H1 (cell line): Measurements from ENCODE around the gene TMEM269. TPM values are rescaled to one million over a fixed set of nuclear protein-coding genes. Genes with fewer than 3 reads are reported as not detected.

Source experiments
- CTCF ChIA-PET: fragments of 300-600 bp; sonication (Branson Sonifier 250); formaldehyde crosslinking; loops from one replicate; lab custom pipeline; 2021; ENCODE audit not compliant: partially characterized antibody; lab: Charles Lee
- POLR2A ChIA-PET: fragments of 300-600 bp; sonication (Branson Sonifier 250); formaldehyde crosslinking; loops from one replicate; lab custom pipeline; 2021; ENCODE audit warnings: inconsistent platforms; ENCODE audit not compliant: partially characterized antibody; lab: Charles Lee
- DNase-seq, 2 experiments: peaks; one replicate each; pipeline versions ENCODE4 v3.0.0 to v3.0.0-alpha.2; 2010 to 2022; ENCODE audit warnings: low spot score in 2 of 2, low read depth in 1 of 2, mixed read lengths in 1 of 2
- FAIRE-seq: peaks from 2 replicates; lab custom pipeline; 2011; peaks lifted over from hg19 to GRCh38; lab: Jason Lieb, UNC
- H2AFZ ChIP-seq: 2 replicates; pipeline ENCODE4 v1.8.1; 2012; ENCODE audit warnings: low read length, inconsistent platforms
- H2AK5ac ChIP-seq: 2 replicates; pipeline ENCODE4 v1.6.1; 2013; ENCODE audit warnings: low read depth, low read length
- H2BK120ac ChIP-seq: replicated peaks from 2 replicates; pipeline ENCODE3; 2013; ENCODE audit warnings: low read depth, low read length, inconsistent platforms
- H2BK12ac ChIP-seq: 2 replicates; pipeline ENCODE4 v1.6.1; 2013; ENCODE audit warnings: low read depth, low read length
- H2BK15ac ChIP-seq: 2 replicates; pipeline ENCODE4 v1.6.1; 2013; ENCODE audit warnings: low read length
- H2BK20ac ChIP-seq: 2 replicates; pipeline ENCODE4 v1.6.1; 2013; ENCODE audit warnings: low read length
- H2BK5ac ChIP-seq: 2 replicates; pipeline ENCODE4 v1.6.1; 2013; ENCODE audit warnings: low read depth, low read length
- H3K14ac ChIP-seq: 2 replicates; pipeline ENCODE4 v1.6.1; 2013; ENCODE audit warnings: inconsistent platforms; ENCODE audit not compliant: insufficient read length
- H3K18ac ChIP-seq: 2 replicates; pipeline ENCODE4 v1.6.1; 2013; ENCODE audit warnings: low read length; ENCODE audit errors: extremely low read depth
- H3K23ac ChIP-seq: 2 replicates; pipeline ENCODE4 v1.6.1; 2013; ENCODE audit warnings: inconsistent platforms; ENCODE audit not compliant: insufficient read length
- H3K23me2 ChIP-seq: 2 replicates; pipeline ENCODE4 v1.6.1; 2013; ENCODE audit warnings: low read depth, low read length
- H3K27ac ChIP-seq: 2 replicates; pipeline ENCODE4 v1.6.1; 2011; ENCODE audit warnings: low read depth, low read length, inconsistent platforms
- H3K27me3 ChIP-seq, 4 experiments: replicated peaks in 1 of 4; 1 replicate in 1 of 4; 2 replicates in 3 of 4; pipeline versions ENCODE4 v1.6.1 to v1.8.1; 2011 to 2013; ENCODE audit warnings: low read length in 3 of 4, mild to moderate bottlenecking in 3 of 4, inconsistent platforms in 2 of 4, mixed read lengths in 2 of 4, moderate library complexity in 1 of 4; ENCODE audit not compliant: control insufficient read depth in 3 of 4, insufficient read depth in 3 of 4; ENCODE audit errors: extremely low read depth in 1 of 4
- H3K36me3 ChIP-seq, 4 experiments: 2 replicates each; pipeline versions ENCODE4 v1.6.1 to v1.8.1; 2011 to 2013; ENCODE audit warnings: mild to moderate bottlenecking in 4 of 4, low read length in 3 of 4, moderate library complexity in 2 of 4, control low read depth in 1 of 4, inconsistent platforms in 1 of 4; ENCODE audit not compliant: insufficient read depth in 4 of 4, control insufficient read depth in 2 of 4
- H3K4ac ChIP-seq: replicated peaks from 2 replicates; pipeline ENCODE3; 2013; ENCODE audit warnings: low read length, low read depth, mixed read lengths, inconsistent platforms; ENCODE audit not compliant: insufficient read length
- H3K4me1 ChIP-seq, 4 experiments: replicated peaks in 1 of 4; 1 replicate in 1 of 4; 2 replicates in 3 of 4; pipeline versions ENCODE4 v1.6.1 to v1.8.1; 2011 to 2013; ENCODE audit warnings: low read length in 3 of 4, inconsistent platforms in 2 of 4, mixed read lengths in 1 of 4; ENCODE audit not compliant: insufficient read depth in 4 of 4, control insufficient read depth in 3 of 4
- H3K4me2 ChIP-seq, 2 experiments: 2 replicates each; pipeline versions ENCODE4 v1.6.1 to v1.8.1; 2011 to 2013; ENCODE audit warnings: low read depth in 2 of 2, low read length in 2 of 2, control low read depth in 1 of 2, inconsistent platforms in 1 of 2, mild to moderate bottlenecking in 1 of 2; ENCODE audit not compliant: insufficient read depth in 1 of 2
- H3K4me3 ChIP-seq, 4 experiments: fragments of 200-600, 300-600 bp in 1 of 4; sonication (generic), shearing (Covaris generic), sonication (Bioruptor Twin) in 1 of 4; 2 replicates each; pipeline versions ENCODE4 v1.5.1 to v1.8.1; 2011 to 2016; ENCODE audit warnings: low read length in 4 of 4, low read depth in 3 of 4, control low read depth in 2 of 4, inconsistent platforms in 2 of 4, mild to moderate bottlenecking in 2 of 4, mixed read lengths in 1 of 4, moderate library complexity in 1 of 4; ENCODE audit not compliant: insufficient read depth in 2 of 4; ENCODE audit errors: extremely low read depth in 1 of 4
- H3K56ac ChIP-seq: replicated peaks from 2 replicates; pipeline ENCODE3; 2013; ENCODE audit warnings: low read depth, mild to moderate bottlenecking, mixed read lengths, low read length, inconsistent platforms; ENCODE audit not compliant: insufficient read length
- H3K79me1 ChIP-seq: 2 replicates; pipeline ENCODE4 v1.6.1; 2013; ENCODE audit warnings: low read depth, low read length, control low read depth
- H3K79me2 ChIP-seq, 2 experiments: 2 replicates each; pipeline versions ENCODE4 v1.6.1 to v1.8.1; 2012 to 2013; ENCODE audit warnings: low read length in 2 of 2, mild to moderate bottlenecking in 2 of 2, inconsistent platforms in 1 of 2; ENCODE audit not compliant: insufficient read depth in 2 of 2, control insufficient read depth in 1 of 2
- H3K9ac ChIP-seq, 4 experiments: replicated peaks in 1 of 4; 1 replicate in 1 of 4; 2 replicates in 3 of 4; pipeline versions ENCODE4 v1.6.1 to v1.8.1; 2011 to 2013; ENCODE audit warnings: low read depth in 3 of 4, low read length in 3 of 4, control low read depth in 2 of 4, mild to moderate bottlenecking in 2 of 4, moderate library complexity in 2 of 4, inconsistent platforms in 1 of 4; ENCODE audit errors: extremely low read depth in 1 of 4
- H3K9me3 ChIP-seq, 2 experiments: 2 replicates each; pipeline versions ENCODE4 v1.6.1 to v1.8.1; 2012 to 2013; ENCODE audit warnings: mild to moderate bottlenecking in 2 of 2, moderate library complexity in 2 of 2, control low read depth in 1 of 2, inconsistent platforms in 1 of 2, low read depth in 1 of 2, low read length in 1 of 2, mixed read lengths in 1 of 2; ENCODE audit not compliant: insufficient read depth in 2 of 2
- H4K20me1 ChIP-seq, 2 experiments: replicated peaks in 1 of 2; 2 replicates each; pipeline versions ENCODE3 to v1.8.1; 2011 to 2013; ENCODE audit warnings: inconsistent platforms in 2 of 2, low read length in 2 of 2, mild to moderate bottlenecking in 1 of 2; ENCODE audit not compliant: insufficient read depth in 2 of 2, control insufficient read depth in 1 of 2
- H4K5ac ChIP-seq: 2 replicates; pipeline ENCODE4 v1.6.1; 2013; ENCODE audit warnings: low read length, low read depth, mixed read lengths, inconsistent platforms; ENCODE audit not compliant: insufficient read length
- H4K8ac ChIP-seq: 2 replicates; pipeline ENCODE4 v1.8.0; 2013; ENCODE audit warnings: mild to moderate bottlenecking, moderate library complexity, low read length, inconsistent platforms; ENCODE audit not compliant: insufficient read depth; ENCODE audit errors: extremely low read depth
- H4K91ac ChIP-seq: replicated peaks from 2 replicates; pipeline ENCODE3; 2013; ENCODE audit warnings: low read length, mixed read lengths, inconsistent platforms; ENCODE audit not compliant: insufficient read length
- ATF3 ChIP-seq: IDR thresholded peaks from 2 replicates; pipeline ENCODE4 v1.6.1; 2011; ENCODE audit warnings: low read depth, mild to moderate bottlenecking, low read length; ENCODE audit not compliant: insufficient read depth
- CREB1 ChIP-seq: IDR thresholded peaks from 2 replicates; pipeline ENCODE4 v1.6.1; 2012; ENCODE audit warnings: inconsistent platforms
- GABPA ChIP-seq: IDR thresholded peaks from 2 replicates; pipeline ENCODE4 v1.6.1; 2011; ENCODE audit warnings: mild to moderate bottlenecking, low read length, moderate library complexity, borderline replicate concordance; ENCODE audit not compliant: insufficient read depth
- HDAC2 ChIP-seq, 2 experiments: fragments of 300-600 bp in 1 of 2; sonication (generic) in 1 of 2; IDR thresholded peaks; 2 replicates each; pipeline ENCODE4 v1.6.1; 2011 to 2012; ENCODE audit warnings: low read depth in 2 of 2, low read length in 2 of 2, mild to moderate bottlenecking in 2 of 2, moderate library complexity in 2 of 2, borderline replicate concordance in 1 of 2, inconsistent platforms in 1 of 2
- NANOG ChIP-seq: IDR thresholded peaks from 2 replicates; pipeline ENCODE4 v1.6.1; 2011; ENCODE audit warnings: low read length, low read depth, mild to moderate bottlenecking, inconsistent platforms; ENCODE audit not compliant: insufficient read depth, poor library complexity, severe bottlenecking
- RAD21 ChIP-seq, 2 experiments: IDR thresholded peaks in 1 of 2; conservative IDR thresholded peaks in 1 of 2; 2 replicates each; pipeline ENCODE4 v1.6.1; 2011; ENCODE audit warnings: low read depth in 2 of 2, low read length in 2 of 2, improper control_type of control experiment in 1 of 2, inconsistent platforms in 1 of 2, mild to moderate bottlenecking in 1 of 2, moderate library complexity in 1 of 2
- SIN3A ChIP-seq, 2 experiments: IDR thresholded peaks in 1 of 2; conservative IDR thresholded peaks in 1 of 2; 2 replicates each; pipeline ENCODE4 v1.6.1; 2011 to 2012; ENCODE audit warnings: low read length in 2 of 2, improper control_type of control experiment in 1 of 2, low read depth in 1 of 2, mild to moderate bottlenecking in 1 of 2
- SIRT6 ChIP-seq: IDR thresholded peaks from one replicate; pipeline ENCODE4 v1.7.1; 2012; ENCODE audit warnings: low read length, inconsistent platforms
- SP2 ChIP-seq: IDR thresholded peaks from 2 replicates; pipeline ENCODE4 v1.6.1; 2012; ENCODE audit warnings: mild to moderate bottlenecking, low read length, inconsistent platforms
- WGBS, 2 experiments: shearing (Covaris generic) in 1 of 2; methylation state at CpG; one replicate each; pipeline versions ENCODE4 v1.1.6 to v1.1.7; 2013 to 2015; ENCODE audit warnings: low lambda C conversion rate in 2 of 2, mixed read lengths in 2 of 2, inconsistent platforms in 1 of 2, low coverage in 1 of 2, missing lambda C conversion rate in 1 of 2; ENCODE audit not compliant: insufficient replicate concordance in 2 of 2, insufficient coverage in 1 of 2, insufficient read length in 1 of 2; ENCODE audit errors: extremely low coverage in 1 of 2, missing lambda C conversion rate in 1 of 2; 5-methylcytosine and 5-hydroxymethylcytosine counted together
- polyA plus RNA-seq, 7 experiments: library from polyadenylated mRNA; depleted of rRNA in 3 of 7; stranded (reverse) in 5 of 7; unstranded in 2 of 7; fragments of >200 nt in 5 of 7; fragments of 200-250 nt in 2 of 7; gene quantifications; 1 replicate in 5 of 7; 2 replicates in 1 of 7; 4 replicates in 1 of 7; pipeline versions ENCODE4 v1.2.1 to v1.2.3, GENCODE V29; 2011 to 2013; ENCODE audit warnings: missing spikeins in 2 of 7, mixed read lengths in 2 of 7
- total RNA-seq: library from RNA; stranded (reverse); fragmentation: NEBNext Ultra II Directional; extraction: Animal tissue kit (Norgen Biotek cat#: 25700); gene quantifications from 2 replicates; pipeline ENCODE4 v1.2.1, GENCODE V29; 2021

Gene TMEM269
- total and polyA plus RNA-seq, 2 of the 8 experiments (the other 6 are each of a cell fraction or from before 2014, with no cell fraction given), result 0.14 to 0.35 TPM

GRCh38 chr1:42766741-42767509, 17.9 kb upstream of the TMEM269 start, which contains the start of the genes C1orf50 and P3H1:
TSS of gene C1orf50 (plus strand) at chr1:42767249. CDS start at chr1:42767312, 63 bp downstream.
TSS of gene P3H1 (minus strand) at chr1:42767028. CDS start at chr1:42766971, 57 bp downstream.
- Histone ChIP-seq H3K4me3 (peak within 1 kb of the TSS; percentile 82 to 92 (median 84)), H3K9me3 (no peaks in the 10 kb centered on the region), H3K4ac (peak within 1 kb of the TSS; percentile 4), H3K79me1 (no peaks in the 10 kb centered on the region), H3K79me2 (peaks cover 6 to 28% of the 10 kb centered on the region in 2 experiments; a peak in 3 of 4 replicates), H2AFZ (peak within 1 kb of the TSS; percentile 67), H3K36me3 (no peaks in the 10 kb centered on the region), H3K23ac (no peak within 1 kb of the TSS), H2BK20ac (no peak within 1 kb of the TSS), H4K5ac (peak within 1 kb of the TSS; percentile 58), H3K14ac (no peak within 1 kb of the TSS), H3K18ac (peak within 1 kb of the TSS; percentile 75), H3K27me3 (no peaks in the 10 kb centered on the region), H3K4me1 (peaks cover 0 to 6% (median 3%) of the 10 kb centered on the region in 4 experiments; a peak in 5 of 7 replicates), H2BK15ac (peak within 1 kb of the TSS; percentile 95; the same call in 1 of the 2 replicates), H3K9ac (peak within 1 kb of the TSS; percentile 52 to 77 (median 59)), H3K27ac (peak within 1 kb of the TSS; percentile 17; the same call in 1 of the 2 replicates), H4K91ac (peak within 1 kb of the TSS; percentile 92), H4K20me1 (peaks cover 0 to 4% of the 10 kb centered on the region in 2 experiments), H2AK5ac (no peak within 1 kb of the TSS), H3K4me2 (peak within 1 kb of the TSS; percentile 87 to 90), H3K56ac (peak within 1 kb of the TSS; percentile 70), H3K23me2 (peaks cover 7% of the 10 kb centered on the region), H4K8ac (peak within 1 kb of the TSS; percentile 75), H2BK120ac (no peak within 1 kb of the TSS), H2BK5ac (peak within 1 kb of the TSS; percentile 87; the same call in 1 of the 2 replicates), H2BK12ac (peak within 1 kb of the TSS; percentile 90; the same call in 1 of the 2 replicates)
- WGBS, 2 experiments, result 1% methylated on average over 67 of the region's 82 CpGs; no CpG with 5 or more reads in 1 of the 2 experiments
- DNase-seq (peak; percentile 98 to 99), FAIRE-seq (no peak)
- ChIA-PET POLR2A (interaction anchor here (0.7 to 2.2 kb wide), 15 partner anchors 10 to 222 kb away, joined by 3 to 14 read pairs (median 5); partner anchors contain the start of genes CLDN19 and YBX1), CTCF (interaction anchor here (0.5 to 4.6 kb wide), 17 partner anchors 9 to 608 kb away, joined by 3 to 26 read pairs (median 4); partner anchors contain the start of gene ZNF691)
- TF ChIP-seq RAD21 (IDR thresholded peaks at IDR 0.05 in 1 of 2, conservative IDR thresholded peaks at IDR 0.05 in 1 of 2; ENCODE audit: low read depth in 2 of 2, low read length in 2 of 2) (no peak), ATF3 (no peak), CREB1 (peak; percentile 52), SP2 (no peak), NANOG (no peak), GABPA (no peak), SIN3A (conservative IDR thresholded peaks at IDR 0.05 in 1 of 2, IDR thresholded peaks at IDR 0.05 in 1 of 2; ENCODE audit: low read depth in 1 of 2, low read length in 2 of 2) (peak in 1 of 2 experiments; percentile 76; a peak in 2 of 4 replicates), SIRT6 (no peak), HDAC2 (IDR thresholded peaks at IDR 0.05; ENCODE audit: borderline replicate concordance in 1 of 2, low read depth in 2 of 2, low read length in 2 of 2) (peak in 1 of 2 experiments; percentile 89; a peak in 1 of 4 replicates)
